Stomach (tissue), 4 donors: ENCODE data around the gene ACAD10.

ENCODE experiments used
- CTCF ChIP-seq, 7 experiments: fragments of 450-650 bp in 4 of 7; fragments of 200-600 bp in 3 of 7; sonication (generic) in 3 of 7; IDR thresholded peaks; one replicate each; pipeline ENCODE4 v1.5.1; 2016 to 2019; ENCODE audit warnings: antibody characterized with exemption in 7 of 7, control low read depth in 2 of 7, mild to moderate bottlenecking in 1 of 7
- EP300 ChIP-seq: sonication (generic); formaldehyde crosslinking; IDR thresholded peaks from one replicate; pipeline ENCODE4 v1.6.1; 2017; ENCODE audit warnings: antibody characterized with exemption
- POLR2A ChIP-seq, 4 donors: fragments of 450-650 bp; IDR thresholded peaks; one replicate each; pipeline ENCODE4 v1.6.1; 2016; ENCODE audit warnings: antibody characterized with exemption in 4 of 4, control low read depth in 2 of 4, mild to moderate bottlenecking in 1 of 4, moderate library complexity in 1 of 4
- POLR2AphosphoS5 ChIP-seq, 3 donors: sonication (generic); formaldehyde crosslinking; IDR thresholded peaks; one replicate each; pipeline ENCODE4 v1.6.1; 2016; ENCODE audit warnings: antibody characterized with exemption in 3 of 3

GRCh38 chr12:111692575-111693210, 6.8 kb downstream of the ACAD10 start:
- no peak for TF ChIP-seq CTCF (IDR thresholded peaks at IDR 0.05)
- no peak for TF ChIP-seq POLR2A (IDR thresholded peaks at IDR 0.05)
- TF ChIP-seq EP300: no peak
- TF ChIP-seq POLR2AphosphoS5 (IDR thresholded peaks at IDR 0.05): no peak
